Keratinocyte (primary cell): Measurements from ENCODE around the gene DUS4L.

Experiments used
- EZH2 ChIP-seq: IDR thresholded peaks from one replicate; pipeline ENCODE4 v1.6.1; 2012; ENCODE audit warnings: inconsistent platforms, mild to moderate bottlenecking, low read length, moderate library complexity
- TF ChIP-seq, protein P1 (sequence below), 3 experiments: IDR thresholded peaks in 1 of 3; conservative IDR thresholded peaks in 1 of 3; optimal IDR thresholded peaks in 1 of 3; 2 replicates in 2 of 3; 3 replicates in 1 of 3; pipeline versions ENCODE3 to v1.5.1; 2011; ENCODE audit warnings: low read length in 3 of 3, mild to moderate bottlenecking in 3 of 3, moderate library complexity in 2 of 3, control low read depth in 1 of 3, inconsistent platforms in 1 of 3; ENCODE audit not compliant: insufficient read depth in 2 of 3; ENCODE audit errors: extremely low read depth in 1 of 3

DNA sequence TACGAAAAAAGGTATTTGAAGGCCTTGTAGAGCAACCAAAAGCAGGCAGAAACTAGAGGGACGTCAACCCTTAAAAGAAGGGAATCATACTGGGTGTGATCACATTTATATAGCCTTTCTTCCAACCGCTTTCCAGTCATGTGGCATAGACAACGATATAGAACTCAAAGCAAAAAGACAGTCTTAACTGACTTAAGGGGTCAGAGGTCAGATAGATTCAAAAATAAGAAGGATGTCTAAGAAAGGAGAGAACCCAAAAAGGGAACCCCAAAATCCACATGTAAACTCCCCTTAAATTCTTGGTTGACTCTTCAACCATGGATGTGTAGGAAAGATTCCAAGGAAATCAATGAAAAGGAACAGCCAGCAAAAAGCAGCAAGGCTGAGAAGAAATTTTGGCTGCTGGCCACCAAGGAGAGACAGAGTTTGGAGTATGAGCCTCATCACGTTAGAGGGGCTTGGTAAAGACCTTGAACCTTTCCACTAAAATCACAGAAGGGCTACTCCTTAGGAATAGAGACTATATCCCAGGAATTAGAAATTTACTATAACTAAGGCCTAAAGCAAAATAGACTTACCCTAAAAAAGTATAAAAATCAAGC lies 24.9 kb downstream of the DUS4L start:
- TF ChIP-seq, protein P1, sequence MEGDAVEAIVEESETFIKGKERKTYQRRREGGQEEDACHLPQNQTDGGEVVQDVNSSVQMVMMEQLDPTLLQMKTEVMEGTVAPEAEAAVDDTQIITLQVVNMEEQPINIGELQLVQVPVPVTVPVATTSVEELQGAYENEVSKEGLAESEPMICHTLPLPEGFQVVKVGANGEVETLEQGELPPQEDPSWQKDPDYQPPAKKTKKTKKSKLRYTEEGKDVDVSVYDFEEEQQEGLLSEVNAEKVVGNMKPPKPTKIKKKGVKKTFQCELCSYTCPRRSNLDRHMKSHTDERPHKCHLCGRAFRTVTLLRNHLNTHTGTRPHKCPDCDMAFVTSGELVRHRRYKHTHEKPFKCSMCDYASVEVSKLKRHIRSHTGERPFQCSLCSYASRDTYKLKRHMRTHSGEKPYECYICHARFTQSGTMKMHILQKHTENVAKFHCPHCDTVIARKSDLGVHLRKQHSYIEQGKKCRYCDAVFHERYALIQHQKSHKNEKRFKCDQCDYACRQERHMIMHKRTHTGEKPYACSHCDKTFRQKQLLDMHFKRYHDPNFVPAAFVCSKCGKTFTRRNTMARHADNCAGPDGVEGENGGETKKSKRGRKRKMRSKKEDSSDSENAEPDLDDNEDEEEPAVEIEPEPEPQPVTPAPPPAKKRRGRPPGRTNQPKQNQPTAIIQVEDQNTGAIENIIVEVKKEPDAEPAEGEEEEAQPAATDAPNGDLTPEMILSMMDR (optimal IDR thresholded peaks at IDR 0.05 in 1 of 3, IDR thresholded peaks at IDR 0.05 in 1 of 3, conservative IDR thresholded peaks at IDR 0.05 in 1 of 3; ENCODE audit: extremely low read depth in 1 of 3, insufficient read depth in 2 of 3, low read length in 3 of 3), result no peak
- no peak for TF ChIP-seq EZH2
